HG03060 (cell line): ENCODE results near the gene NQO2.
"Not testable (repeated sequence)": the region's sequence is repeated elsewhere in the genome, so short reads cannot be mapped to it uniquely, and the experiment has no call there.

Experiments
- ATAC-seq: cut with Tn5 transposase; IDR thresholded peaks from one replicate; pipeline ENCODE4 v1.9.1; 2021; ENCODE audit warnings: low read depth, moderate number of reproducible peaks; ENCODE audit not compliant: unreplicated experiment

The NQO2 gene

DNA sequence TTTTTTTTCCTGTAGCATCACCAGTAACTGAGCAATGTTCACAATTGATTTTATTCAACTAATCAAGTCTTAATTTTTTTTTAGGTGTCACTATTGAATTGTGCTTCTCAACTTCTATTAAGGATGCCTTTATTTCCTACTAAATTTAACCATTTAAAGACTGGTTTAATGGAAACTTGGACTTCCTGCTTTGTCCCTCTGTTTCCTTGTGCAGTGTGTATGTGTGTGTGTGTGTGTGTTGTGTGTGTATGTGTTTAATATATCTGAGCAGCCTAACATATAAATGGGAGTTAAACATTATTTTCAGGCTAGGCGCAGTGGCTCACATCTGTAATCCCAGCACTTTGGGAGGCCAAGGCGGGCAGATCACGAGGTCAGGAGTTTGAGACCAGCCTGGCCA lies 30.1 kb upstream of the NQO2 start:
- no peak for ATAC-seq

DNA sequence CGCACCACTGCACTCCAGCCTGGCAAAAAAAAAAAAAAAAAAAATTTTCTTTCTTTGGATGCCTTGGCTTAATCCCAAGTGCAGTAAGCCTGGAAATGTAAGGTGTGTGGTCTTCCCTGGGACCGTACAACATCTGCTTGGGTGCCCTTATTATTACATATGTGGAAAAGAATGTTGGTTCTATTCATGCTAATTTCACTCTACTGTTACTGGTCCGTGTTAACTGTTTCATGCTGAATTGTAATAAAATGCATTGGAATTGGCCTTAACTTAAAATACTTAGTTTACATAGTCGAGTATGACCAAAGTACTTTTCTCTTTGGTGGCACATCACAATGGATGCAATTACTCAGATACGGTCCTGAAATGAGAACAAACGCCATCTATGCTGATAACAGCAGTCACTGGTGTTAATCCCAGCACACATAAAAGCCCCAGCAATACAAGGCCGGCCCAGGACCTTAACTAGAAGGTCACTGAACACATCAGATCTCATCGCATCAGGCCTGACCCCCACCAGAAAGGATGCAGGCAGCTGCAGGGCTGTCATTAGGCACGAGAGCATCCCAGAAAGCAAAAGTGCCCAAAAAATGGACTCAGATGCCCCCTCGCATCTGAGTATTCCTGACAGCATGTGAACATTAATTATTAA lies 29.5 kb upstream of the NQO2 start:
- ATAC-seq = no peak

DNA sequence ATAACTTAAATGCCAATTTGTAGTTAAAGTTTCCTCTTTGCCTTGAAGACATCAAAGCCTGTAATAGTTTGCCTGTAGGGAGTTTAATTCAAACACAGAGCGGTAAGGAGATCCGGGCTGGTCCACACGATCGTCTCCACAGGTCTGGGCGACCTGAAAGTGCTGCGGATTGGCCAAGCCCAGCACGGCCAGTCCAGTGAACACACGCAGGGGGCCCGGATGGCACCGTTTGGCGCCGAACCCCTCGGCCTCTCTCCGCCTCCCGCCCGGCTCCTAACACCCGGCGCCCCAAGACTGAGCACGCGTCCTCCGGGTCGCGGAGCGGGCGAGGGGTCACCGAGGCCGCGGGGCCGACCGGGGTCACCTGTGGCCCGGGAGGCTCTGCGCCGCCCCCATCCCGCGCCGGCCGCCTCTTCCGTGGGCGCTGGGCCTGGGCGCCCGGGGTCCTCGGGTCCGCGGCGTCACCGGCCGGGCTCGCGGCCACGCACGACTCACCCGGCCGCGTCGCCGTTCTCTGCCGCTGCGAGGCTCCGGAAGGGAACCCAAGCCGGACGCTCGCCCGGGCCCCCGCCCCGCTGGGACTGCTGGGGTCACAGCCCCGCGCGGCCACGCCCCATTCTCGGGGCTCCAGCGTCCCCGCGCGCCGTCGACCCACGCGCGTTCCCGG lies 28.8 kb upstream of the NQO2 start:
- no peak for ATAC-seq

DNA sequence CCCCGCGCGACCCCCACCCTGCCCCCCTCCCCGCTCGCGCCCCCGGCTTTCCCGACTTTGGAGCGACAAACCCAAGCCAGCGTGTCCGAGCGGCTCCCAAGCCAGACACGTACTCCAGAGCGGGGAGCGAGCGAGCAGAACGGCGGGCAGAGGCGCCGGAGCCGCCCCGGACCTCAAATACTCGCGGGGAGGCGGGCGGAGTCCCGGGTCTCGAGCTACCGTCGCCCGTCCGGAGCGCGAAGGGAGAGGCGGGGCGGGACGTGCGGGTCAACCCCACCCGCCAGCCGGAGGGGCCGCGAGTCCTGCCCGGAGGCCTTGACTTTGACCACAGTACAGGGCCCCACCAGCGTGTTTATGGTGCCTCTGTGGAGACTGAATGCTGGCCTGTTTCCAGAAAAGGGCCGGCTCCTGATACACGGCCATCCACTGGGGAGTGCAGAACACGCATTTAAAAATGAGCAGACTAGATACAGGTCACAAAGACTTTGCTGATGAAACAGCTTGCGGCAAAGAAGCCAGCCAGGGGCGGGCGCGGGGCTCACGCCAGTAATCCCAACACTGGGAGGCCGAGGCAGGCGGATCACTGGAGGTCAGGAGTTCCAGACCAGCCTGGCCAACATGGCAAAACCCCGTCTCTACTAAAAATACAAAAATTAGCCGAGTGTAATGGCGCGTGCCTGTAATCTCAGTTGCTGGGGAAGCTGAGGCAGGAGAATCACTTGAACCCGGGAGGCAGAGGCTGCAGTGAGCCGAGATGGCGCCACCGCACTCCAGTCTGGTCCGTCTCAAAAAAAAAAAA lies 28.1 kb upstream of the NQO2 start, which contains the start of gene SERPINB6:
Gene SERPINB6 (minus strand): TSS at position 148 of the 799 bp plus-strand sequence. CDS start 12,235 bp downstream, outside the sequence.
- no peak for ATAC-seq

DNA sequence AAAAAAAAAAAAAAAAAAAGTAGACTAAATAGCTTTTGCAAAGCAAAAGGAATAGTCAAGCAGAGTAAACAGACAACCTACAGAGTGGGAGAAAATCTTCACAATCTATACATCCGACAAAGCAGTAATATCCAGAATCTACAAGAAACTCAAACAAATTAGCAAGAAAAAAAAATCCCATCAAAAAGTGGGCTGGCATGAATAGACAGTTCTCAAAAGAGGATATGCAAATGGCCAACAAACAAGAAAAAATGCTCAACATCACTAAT lies 27.5 kb upstream of the NQO2 start:
- ATAC-seq = not testable (repeated sequence)

DNA sequence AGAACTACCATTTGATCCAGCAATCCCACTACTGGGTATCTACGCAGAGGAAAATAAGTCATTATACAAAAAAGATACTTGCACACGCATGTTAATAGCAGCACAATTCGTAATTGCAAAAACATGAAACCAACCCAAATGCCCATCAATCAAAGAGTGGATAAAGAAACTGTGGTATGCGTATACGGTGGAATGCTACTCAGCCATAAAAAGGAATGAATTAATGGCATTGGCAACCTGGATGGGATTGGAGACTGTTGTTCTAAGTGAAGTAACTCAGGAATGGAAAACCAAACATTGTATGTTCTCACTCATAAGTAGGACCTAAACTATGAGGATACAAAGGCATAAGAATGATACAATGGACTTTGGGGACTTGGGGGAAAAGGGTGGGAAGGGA lies 27.0 kb upstream of the NQO2 start:
- not testable (repeated sequence) for ATAC-seq

DNA sequence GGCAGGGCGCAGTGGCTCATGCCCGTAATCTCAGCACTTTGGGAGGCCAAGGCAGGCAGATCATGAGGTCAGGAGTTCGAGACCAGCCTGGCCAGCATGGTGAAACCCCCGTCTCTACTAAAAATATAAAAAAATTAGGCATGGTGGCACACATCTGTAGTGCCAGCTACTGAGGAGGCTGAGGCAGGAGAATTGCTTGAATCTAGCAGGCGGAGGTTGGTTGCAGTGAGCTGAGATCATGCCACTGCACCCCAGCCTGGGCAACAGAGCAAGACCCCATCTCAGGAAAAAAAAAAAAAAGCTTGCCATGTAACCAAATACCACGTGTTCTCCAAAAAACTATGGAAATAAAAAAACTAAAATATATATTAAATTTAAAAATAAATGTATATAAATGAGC lies 26.5 kb upstream of the NQO2 start:
- ATAC-seq = not testable (repeated sequence)

DNA sequence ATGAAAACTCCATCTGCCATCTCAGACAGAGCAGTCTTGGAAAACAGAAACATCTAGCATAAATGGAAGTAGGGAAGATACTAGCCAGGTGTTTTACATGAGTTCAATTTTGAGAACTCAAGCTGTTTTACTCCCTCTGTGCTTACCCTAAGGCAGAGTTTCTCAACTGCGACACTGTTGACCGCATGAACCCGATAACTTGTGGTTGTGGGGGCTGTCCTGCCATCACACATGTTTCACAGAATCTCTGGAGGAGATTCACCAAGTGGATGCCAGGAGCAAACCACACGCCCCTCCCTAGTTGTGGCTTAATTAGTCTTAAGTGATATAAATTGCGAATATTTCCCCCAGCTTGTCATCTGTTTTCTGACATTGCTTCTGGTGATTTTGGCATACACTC lies 26.0 kb upstream of the NQO2 start:
- ATAC-seq = no peak

DNA sequence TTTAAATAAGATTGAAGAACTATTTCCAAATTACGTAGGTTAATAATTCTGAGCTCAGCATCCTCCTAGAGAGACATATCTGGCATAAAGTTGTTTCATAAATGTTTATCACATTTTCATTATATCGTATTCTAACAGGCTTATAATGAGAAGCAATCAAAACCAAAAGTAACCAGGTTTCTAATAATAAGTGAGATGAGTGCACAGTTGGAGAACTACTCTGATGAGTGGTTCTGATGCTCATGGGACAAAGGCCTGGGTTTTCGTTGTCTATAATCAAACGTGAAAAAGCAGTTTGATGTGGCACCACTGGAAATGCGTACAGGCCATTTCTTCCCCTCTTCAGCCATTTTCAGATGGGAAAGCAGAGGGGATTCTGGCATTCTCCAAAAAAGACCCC lies 23.6 kb upstream of the NQO2 start:
- no peak for ATAC-seq

DNA sequence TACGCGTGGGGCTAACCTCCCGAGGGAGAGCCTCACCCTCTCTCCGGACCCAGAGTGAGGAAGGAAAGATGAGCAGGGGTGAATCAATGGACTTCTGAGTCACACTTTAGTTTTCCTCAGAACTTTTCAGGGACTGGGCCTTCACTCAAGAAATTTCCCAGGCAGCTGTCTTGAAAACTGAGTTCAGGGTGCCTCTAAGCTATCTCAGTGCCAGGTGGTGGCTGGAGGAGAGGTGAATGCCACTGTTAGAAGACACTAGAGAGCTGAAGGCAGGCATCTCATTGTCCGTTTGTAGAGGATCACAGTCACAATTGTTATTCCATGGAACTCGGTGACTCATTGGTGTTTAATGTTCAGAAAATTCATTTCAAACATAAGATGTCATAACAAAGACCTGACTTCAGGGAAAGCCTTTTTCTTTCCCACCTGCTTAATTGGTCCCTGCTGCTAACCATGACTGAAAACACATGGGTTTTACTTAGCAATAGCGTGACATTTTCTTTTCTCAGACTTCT lies 23.1 kb upstream of the NQO2 start:
- no peak for ATAC-seq

DNA sequence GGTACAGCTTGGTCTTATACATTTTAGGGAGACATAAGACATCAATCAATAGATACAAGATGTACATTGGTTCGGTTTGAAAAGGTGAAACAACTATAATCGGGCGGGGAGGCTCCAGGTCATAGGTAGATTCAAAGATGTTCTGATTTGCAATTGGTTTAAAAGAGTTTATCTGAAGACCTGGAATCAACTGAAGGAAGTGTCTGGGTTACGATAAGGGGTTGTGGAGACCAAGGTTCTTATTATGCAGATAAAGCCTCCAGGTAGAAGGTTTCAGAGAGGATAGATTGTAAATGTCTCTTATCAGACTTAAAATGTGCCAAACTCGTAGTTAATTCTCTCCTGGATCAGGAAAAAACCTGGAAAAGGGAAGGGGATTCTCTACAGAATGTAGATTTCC lies 22.4 kb upstream of the NQO2 start:
- no peak for ATAC-seq

DNA sequence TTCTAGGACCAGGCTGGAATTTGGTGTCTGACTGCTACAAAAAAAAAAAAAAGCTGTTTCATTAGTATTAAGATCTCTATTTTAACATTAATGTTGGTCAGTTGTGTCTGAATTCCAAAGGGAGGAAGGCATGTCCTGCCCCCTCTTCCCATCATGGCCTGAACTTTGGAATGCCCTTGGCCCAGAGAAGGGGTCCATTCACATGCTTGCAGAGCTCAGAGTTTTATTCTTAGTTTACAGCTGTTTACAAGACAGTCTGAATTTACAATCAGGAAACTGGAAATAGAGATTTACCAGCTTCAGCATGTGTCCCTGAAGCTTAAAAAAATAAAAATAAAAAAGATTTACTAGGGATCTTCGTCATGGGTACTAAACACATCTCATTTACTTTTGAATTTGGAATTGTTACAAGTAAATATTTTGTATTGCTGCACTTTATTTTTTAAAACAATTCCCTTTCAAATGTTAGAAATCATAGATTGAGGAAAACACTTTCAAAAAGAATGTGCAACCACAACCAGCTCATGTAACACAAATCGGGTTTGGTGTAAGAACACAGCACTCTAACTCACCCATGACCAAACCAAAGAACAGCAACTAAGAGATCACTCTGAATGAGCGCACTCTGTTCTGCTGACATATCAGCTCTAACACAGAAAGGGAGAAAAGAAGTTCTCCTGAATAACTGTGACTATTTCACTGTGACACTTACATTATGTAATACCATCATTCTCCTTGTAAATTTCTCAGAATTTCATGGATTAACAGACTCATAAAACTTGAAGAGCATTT lies 21.7 kb upstream of the NQO2 start:
- no peak for ATAC-seq

DNA sequence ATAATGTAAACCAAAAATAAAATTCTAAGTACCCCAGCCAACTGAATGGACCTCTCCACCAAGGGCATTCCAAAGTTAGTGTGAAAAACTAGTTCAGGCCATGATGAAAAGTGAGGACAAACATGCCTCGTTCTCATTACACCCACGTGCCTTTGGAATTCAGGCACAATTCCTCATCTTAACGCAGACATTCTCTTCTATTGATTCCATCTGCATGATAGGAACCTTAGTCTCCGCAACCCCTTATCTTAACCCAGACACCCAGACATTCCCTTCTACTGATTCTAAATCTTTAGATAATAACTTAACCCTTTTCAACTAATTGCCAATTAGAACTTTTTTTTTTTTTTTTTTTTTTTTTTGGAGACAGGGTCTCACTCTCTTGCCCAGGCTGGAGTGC lies 20.8 kb upstream of the NQO2 start:
- ATAC-seq = no peak

DNA sequence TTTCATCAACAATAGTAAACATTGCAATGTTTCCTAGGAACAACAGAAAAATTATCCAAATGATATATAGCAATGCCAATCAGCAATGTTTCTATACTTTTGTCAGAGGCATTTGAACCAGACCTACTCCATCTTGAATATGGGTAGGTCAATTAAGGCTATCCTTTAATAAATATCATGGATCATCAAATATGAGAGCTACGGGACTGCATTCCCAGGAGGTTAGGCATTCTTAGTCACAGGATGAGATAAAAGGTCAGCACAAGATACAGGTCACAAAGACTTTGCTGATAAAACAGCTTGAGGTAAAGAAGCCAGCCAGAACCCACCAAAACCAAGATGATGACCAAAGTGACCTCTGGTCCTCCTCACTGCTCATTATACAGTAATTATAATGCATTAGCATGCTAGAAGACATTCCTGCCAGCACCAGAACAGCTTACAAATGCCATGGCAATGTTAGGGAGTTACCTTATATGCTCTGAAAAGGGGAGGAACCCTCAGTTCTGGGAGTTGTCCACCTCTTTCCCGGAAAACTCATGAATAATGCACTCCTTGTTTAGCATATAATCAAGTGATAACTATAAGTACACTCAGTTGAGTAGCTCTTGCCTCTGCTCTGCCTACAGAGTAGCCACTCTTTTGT lies 19.8 kb upstream of the NQO2 start:
- ATAC-seq = no peak

DNA sequence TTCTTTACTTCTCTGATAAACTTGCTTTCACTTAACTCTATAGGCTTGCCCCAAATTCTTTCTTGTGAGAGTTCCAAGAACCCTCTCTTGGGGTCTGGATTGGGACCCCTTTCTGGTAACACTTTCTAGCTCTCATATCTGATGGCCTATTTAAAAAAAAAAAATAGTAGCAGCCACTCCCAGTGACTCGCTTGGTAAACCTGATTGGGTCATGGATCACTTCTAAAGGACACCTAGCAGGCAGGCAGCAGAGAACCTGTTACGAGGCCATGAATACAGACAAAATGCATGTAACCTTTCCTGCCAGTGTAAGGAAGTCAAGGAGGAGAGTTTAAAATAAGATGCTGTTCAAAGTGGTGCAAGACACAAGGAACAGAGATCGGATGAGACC lies 19.2 kb upstream of the NQO2 start:
- no peak for ATAC-seq

DNA sequence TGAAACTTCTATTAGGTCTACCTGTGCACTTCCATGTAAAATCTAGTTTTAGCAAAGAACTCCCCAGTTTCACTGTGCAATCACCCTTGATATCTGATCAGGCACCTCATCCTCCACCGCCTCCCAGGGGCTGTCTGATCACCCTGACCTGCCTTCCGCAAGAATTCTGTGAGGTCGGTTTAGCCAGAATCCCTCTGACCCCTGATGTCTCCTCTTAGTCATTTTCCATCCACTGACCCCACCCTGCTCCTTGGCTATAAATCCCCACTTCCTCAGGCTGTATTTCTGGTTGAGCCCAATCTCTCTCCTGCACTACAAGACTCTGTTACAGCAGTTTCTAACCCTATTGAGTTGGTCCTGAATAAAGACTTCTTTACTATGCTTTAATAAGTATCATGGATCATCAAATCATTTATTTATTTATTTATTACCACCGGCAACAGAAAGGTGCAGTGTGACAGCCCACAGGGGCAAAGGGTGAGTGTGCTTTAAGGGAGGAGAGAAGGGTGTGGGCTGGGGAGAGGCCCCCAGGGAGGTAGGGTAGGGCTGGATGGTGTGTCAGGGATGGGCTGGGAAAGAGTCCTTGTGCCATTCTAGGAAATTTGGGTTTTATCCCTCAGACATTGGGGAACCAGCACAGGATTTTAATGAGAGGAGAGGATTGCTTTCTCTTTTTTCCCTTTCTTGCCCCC lies 17.1 kb upstream of the NQO2 start:
- no peak for ATAC-seq

DNA sequence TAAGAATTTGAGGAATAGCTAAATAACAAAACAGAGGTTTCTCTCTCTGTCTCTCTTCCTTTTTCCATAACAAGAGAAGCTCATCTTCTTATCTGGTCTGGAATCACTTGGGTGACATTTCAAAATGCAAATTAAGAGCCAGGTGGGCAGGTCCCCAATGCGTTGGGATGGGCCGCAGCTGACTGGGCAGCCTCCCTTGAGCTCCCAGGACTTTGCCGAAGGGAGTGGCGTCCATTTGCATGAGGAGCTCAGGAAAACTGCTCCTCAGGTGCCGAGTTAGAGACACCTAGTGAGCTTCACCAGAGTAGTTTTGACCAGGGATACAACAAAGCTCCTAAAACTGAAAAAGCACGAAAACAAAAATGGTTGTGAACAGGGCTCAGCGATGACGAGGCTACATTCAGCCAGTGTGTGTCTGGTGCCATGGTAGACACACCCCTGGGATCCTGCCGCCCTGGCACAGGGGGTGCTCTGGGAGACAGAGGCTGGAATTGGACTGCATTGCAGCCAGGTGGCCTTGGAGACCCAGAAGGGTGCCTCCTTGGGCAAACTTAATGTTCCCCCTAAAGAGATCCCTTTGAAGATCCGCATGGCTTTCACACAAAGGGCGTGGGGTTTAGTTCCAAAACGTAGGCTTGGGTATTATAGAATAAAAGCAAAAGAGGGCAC lies 14.8 kb upstream of the NQO2 start:
- no peak for ATAC-seq

DNA sequence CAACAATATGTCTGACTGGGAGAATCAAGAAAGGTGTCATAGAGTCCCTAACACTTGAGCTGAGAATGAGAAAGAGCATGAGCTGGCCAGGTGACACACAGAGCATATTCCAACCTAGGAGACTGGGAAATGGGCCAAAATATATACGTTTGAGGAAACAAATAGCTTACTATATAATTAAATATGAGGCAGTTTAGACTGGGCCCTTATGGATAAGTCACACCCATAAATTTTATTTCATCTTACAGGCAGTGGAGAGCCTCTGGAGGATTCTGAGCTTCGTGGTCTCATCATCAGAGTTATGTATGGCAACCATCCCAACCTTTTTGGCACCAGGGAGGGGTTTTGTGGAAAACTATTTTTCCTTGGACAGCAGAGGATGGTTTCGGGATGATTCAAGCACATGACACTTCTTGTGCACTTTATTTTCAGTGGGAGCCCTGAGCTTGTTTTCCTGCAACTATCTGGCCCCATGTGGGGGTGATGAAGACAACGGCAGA lies 12.9 kb upstream of the NQO2 start:
- no peak for ATAC-seq

DNA sequence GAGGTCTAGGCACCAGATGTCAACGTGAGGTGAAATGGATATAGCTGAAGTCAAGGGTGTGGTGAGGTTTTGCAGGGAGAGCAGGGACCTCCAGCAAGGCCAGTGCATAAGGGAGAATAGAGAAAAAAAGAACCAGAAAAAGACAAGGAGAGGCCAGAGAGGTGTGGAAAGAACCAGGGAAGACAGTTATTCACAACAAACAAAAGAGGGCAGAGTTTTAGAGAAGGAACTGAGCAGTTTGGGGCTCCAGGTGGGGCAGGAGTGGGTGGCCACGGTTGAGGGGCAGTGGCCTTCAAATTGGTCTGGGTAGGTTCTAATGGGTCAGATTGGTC lies 11.6 kb upstream of the NQO2 start:
- ATAC-seq = no peak
